Upper lobe of left lung (tissue), 4 donors: Measurements from ENCODE around the gene ZFHX3.

ENCODE experiments used
- CTCF ChIP-seq, 6 experiments: fragments of 450-650 bp in 4 of 6; fragments of 200-600 bp in 2 of 6; sonication (generic) in 2 of 6; IDR thresholded peaks; one replicate each; pipeline ENCODE4 v1.5.1; 2016 to 2019; ENCODE audit warnings: antibody characterized with exemption in 6 of 6
- EP300 ChIP-seq, 4 donors: sonication (generic); formaldehyde crosslinking; IDR thresholded peaks; one replicate each; pipeline ENCODE4 v1.5.1; 2017; ENCODE audit warnings: antibody characterized with exemption in 4 of 4, control low read depth in 2 of 4
- POLR2A ChIP-seq, 4 donors: fragments of 450-650 bp; IDR thresholded peaks; one replicate each; pipeline ENCODE4 v1.5.1; 2016 to 2017; ENCODE audit warnings: antibody characterized with exemption in 4 of 4, mild to moderate bottlenecking in 2 of 4
- POLR2AphosphoS5 ChIP-seq, 2 donors: sonication (generic); formaldehyde crosslinking; IDR thresholded peaks; one replicate each; pipeline ENCODE4 v1.5.1; 2017; ENCODE audit warnings: antibody characterized with exemption in 2 of 2

- TF ChIP-seq CTCF (IDR thresholded peaks at IDR 0.05), result no peak
- no peak for TF ChIP-seq POLR2AphosphoS5 (IDR thresholded peaks at IDR 0.05)
- no peak for TF ChIP-seq EP300 (IDR thresholded peaks at IDR 0.05)
- TF ChIP-seq POLR2A (IDR thresholded peaks at IDR 0.05), result no peak
Measured at GRCh38 chr16:72992142-72992601, 55.8 kb downstream of the ZFHX3 start.
